Large intestine (tissue), 3 donors: ENCODE data around the gene OR5AC2. TPM values are rescaled to one million over a fixed set of nuclear protein-coding genes. Genes with fewer than 3 reads are reported as not detected.

ENCODE experiments used
- DNase-seq, 2 donors: peaks; one replicate each; pipeline versions ENCODE4 v3.0.0 to v3.0.0-alpha.2; 2013
- H3K27ac ChIP-seq: one replicate; pipeline ENCODE4 v1.5.1; 2013; ENCODE audit warnings: low read length
- H3K27me3 ChIP-seq: 2 replicates; pipeline ENCODE4 v1.6.1; 2013; ENCODE audit warnings: low read length; ENCODE audit not compliant: control insufficient read depth, insufficient read depth
- H3K36me3 ChIP-seq: 2 replicates; pipeline ENCODE4 v1.6.1; 2013; ENCODE audit warnings: low read length; ENCODE audit not compliant: control insufficient read depth, insufficient read depth
- H3K4me1 ChIP-seq: one replicate; pipeline ENCODE4 v1.6.1; 2013; ENCODE audit warnings: low read length; ENCODE audit not compliant: control insufficient read depth, insufficient read depth
- H3K4me3 ChIP-seq: one replicate; pipeline ENCODE4 v1.5.1; 2013; ENCODE audit warnings: low read length
- H3K9me3 ChIP-seq: one replicate; pipeline ENCODE4 v1.6.1; 2013; ENCODE audit warnings: mild to moderate bottlenecking, low read depth, low read length, moderate library complexity; ENCODE audit not compliant: control insufficient read depth
- WGBS: methylation state at CpG from one replicate; pipeline ENCODE4 v1.1.5; 2013; ENCODE audit warnings: low lambda C conversion rate; ENCODE audit not compliant: insufficient coverage; 5-methylcytosine and 5-hydroxymethylcytosine counted together
- polyA plus RNA-seq: library from polyadenylated mRNA; unstranded; fragments of 120-200 nt; gene quantifications from one replicate; pipeline ENCODE4 v1.2.1, GENCODE V29; 2013

OR5AC2 gene
- polyA plus RNA-seq, 1 donor, result not detected

GRCh38 chr3:98068824-98069223 is 18.1 kb upstream of the OR5AC2 start:
- Histone ChIP-seq H3K36me3 (no peaks in the 10 kb centered on the region), H3K27me3 (no peaks in the 10 kb centered on the region), H3K27ac (no peak overlapping the region), H3K4me1 (no peaks in the 10 kb centered on the region), H3K4me3 (no peak overlapping the region), H3K9me3 (no peaks in the 10 kb centered on the region)
- no peak for DNase-seq
- WGBS, result no CpG with 5 or more reads among the region's 2 CpGs

DNA sequence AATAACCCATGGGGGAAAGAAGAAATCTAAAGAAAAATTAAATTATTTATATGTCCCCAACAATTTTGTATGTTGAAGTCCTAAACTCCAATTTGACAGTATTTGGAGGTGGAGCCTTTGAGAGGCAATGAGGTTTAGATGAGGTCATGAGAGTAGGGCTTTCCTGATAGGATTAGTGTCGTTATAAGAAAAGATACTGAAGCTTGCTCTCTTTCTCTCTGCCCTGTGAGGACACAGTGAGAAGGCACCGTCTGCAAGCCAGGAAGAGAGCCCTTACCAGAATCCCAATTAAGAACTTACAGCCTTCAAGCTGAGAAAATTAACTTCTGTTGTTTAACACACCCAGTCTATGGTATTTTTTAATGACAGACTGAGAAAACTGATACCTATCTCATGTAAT is 16.1 kb upstream of the OR5AC2 start:
- H3K36me3 ChIP-seq, result no peaks in the 10 kb centered on the region
- H3K4me3 ChIP-seq, result no peak overlapping the region
- H3K27ac ChIP-seq, result no peak overlapping the region
- H3K9me3 ChIP-seq, result no peaks in the 10 kb centered on the region
- WGBS, result no CpG with 5 or more reads among the region's 2 CpGs
- DNase-seq, result no peak
- H3K27me3 ChIP-seq, result no peaks in the 10 kb centered on the region
- H3K4me1 ChIP-seq, result no peaks in the 10 kb centered on the region

DNA sequence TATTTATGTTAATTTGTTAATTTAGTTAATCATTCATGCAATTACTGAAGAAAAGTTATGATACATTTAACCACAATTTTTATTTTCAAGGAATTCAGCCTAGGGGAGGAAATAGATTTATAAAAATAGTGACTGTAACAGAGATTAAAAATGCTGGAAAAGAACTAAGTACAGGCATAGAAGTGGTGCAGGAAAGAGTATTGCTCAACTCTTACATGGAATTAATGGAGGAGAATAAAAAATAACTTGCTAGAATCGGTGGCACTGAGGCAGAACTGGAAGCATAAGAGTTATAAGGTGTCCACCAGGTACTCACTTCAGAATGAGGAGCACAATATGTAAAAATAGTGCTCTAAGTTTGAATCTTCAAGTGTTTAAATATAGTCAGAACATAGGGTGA is 13.5 kb upstream of the OR5AC2 start:
- no CpG with 5 or more reads among the region's 1 CpG for WGBS

DNA sequence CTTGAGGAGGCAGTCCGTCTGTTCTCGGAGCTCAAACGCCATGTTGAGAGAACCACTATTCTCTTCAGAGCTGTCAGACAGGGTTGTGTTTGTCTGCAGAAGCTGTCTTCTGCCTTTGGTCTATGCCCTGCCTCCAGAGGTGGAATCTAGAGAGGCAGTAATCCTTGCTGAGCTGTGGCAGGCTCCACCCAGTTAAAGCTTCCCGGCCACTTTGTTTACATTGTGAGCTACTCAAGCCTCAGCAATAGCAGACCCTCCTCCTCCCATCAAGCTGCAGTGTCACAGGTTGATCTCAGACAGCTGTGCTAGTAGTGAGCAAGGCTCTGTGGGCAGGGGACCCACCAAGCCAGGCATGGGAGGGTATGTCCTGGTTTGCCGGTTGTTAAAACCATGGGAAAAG is 8.9 kb downstream of the OR5AC2 start:
- no CpG with 5 or more reads among the region's 5 CpGs for WGBS

More for the DNA sequence above, 13.5 kb upstream of the OR5AC2 start:
- Histone ChIP-seq H3K36me3 (no peaks in the 10 kb centered on the region), H3K4me3 (no peak overlapping the region), H3K4me1 (no peaks in the 10 kb centered on the region), H3K27me3 (no peaks in the 10 kb centered on the region), H3K9me3 (no peaks in the 10 kb centered on the region), H3K27ac (no peak overlapping the region)
- DNase-seq, result no peak

DNA sequence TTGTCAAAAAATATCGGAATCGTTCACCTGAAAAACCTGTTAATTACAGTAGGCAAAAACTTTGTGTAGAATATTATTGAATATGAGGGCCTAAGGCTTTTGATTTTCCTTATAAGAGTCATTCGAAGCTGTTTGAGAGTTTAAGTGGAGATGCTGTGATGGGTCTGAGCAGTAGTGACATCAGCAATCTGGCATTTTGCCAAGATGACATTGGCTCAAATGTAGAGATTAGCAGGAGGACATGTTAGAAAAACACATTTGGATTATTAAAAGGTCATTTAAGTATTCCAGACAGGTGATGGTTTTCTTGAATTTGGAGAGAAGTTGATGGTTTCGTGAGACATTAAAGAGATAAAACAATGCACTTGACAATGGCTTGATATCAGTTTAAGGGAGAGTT is 12.9 kb downstream of the OR5AC2 start:
- DNase-seq, result no peak
- H3K9me3 ChIP-seq, result no peaks in the 10 kb centered on the region
- no peaks in the 10 kb centered on the region for H3K27me3 ChIP-seq
- 78% methylated on average over 3 of the region's 4 CpGs for WGBS
- H3K27ac ChIP-seq, result no peak overlapping the region
- H3K36me3 ChIP-seq, result no peaks in the 10 kb centered on the region
- no peak overlapping the region for H3K4me3 ChIP-seq
- no peaks in the 10 kb centered on the region for H3K4me1 ChIP-seq

More for the DNA sequence above, 8.9 kb downstream of the OR5AC2 start:
- Histone ChIP-seq H3K4me3 (no peak overlapping the region), H3K27me3 (no peaks in the 10 kb centered on the region), H3K9me3 (no peaks in the 10 kb centered on the region), H3K36me3 (no peaks in the 10 kb centered on the region), H3K27ac (no peak overlapping the region), H3K4me1 (no peaks in the 10 kb centered on the region)
- DNase-seq, result no peak

DNA sequence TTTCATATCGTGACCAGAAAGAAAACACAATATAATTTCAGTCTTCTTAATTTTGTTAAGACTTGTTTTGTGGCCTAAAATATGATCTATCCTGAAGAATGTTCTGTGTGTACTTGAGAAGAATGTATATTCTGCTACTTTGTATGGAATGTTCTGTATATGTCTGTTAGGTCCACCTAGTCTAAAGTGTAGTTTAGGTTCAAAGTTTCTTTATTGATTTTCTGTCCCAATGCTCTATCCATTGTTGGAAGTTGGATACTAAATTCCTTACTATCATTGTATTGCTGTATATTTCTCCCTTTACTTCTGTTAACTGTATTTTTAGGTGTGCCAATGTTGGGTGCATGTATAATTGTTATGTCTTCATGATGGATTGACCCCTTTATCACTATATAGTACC is 21.2 kb downstream of the OR5AC2 start:
- WGBS, result 33% methylated on average over 1 of the region's 1 CpG
- no peak for DNase-seq
- H3K4me1 ChIP-seq, result no peaks in the 10 kb centered on the region
- H3K9me3 ChIP-seq, result peaks cover 6% of the 10 kb centered on the region
- H3K36me3 ChIP-seq, result no peaks in the 10 kb centered on the region
- H3K27ac ChIP-seq, result no peak overlapping the region
- H3K27me3 ChIP-seq, result no peaks in the 10 kb centered on the region
- H3K4me3 ChIP-seq, result no peak overlapping the region

- Histone ChIP-seq H3K4me1 (no peaks in the 10 kb centered on the region), H3K9me3 (peaks cover 6% of the 10 kb centered on the region), H3K36me3 (no peaks in the 10 kb centered on the region), H3K27ac (no peak overlapping the region), H3K27me3 (no peaks in the 10 kb centered on the region), H3K4me3 (no peak overlapping the region)
- WGBS, result no CpG with 5 or more reads among the region's 4 CpGs
- DNase-seq, result no peak
Observed at GRCh38 chr3:98109807-98110549, 23.0 kb downstream of the OR5AC2 start.

DNA sequence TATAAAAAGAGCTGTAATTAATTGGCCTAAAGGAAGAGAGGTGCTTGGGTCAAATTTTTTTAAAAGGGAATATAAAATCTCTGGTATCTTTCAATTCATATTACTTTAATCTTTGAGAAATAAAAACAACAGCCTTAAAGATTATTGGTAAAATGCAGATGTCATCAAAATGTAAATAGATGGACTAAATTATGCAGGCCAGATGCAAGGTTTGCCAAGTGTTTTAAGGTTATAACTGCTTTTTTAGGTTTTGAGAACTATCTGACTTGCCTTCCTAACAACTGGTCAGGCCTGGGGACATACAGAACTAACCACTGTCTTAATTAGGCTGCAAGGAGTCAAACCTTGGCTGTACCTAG is 23.6 kb downstream of the OR5AC2 start:
- no peak for DNase-seq
- Histone ChIP-seq H3K27me3 (no peaks in the 10 kb centered on the region), H3K36me3 (no peaks in the 10 kb centered on the region), H3K9me3 (peaks cover 6% of the 10 kb centered on the region), H3K4me3 (no peak overlapping the region), H3K27ac (no peak overlapping the region), H3K4me1 (no peaks in the 10 kb centered on the region)

DNA sequence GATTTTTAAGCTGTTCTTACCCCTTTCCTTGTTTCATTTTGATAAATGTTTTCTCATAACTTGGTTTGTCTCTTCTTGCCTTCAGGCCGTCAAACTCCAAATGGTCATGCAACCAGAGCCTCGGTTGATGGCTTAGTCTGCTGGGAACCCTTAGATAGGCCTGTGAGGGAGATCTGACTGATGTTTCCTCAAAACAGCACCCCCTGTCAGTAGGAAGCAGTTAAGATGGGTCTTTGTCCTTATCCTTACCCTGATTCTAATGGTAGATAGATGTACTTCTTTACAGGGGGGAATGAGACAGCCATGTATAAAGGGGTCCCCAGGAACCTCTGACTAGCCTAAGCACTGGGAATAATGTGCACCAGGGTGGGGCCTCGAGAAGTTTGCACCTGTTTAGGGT is 27.3 kb downstream of the OR5AC2 start:
- WGBS, result no CpG with 5 or more reads among the region's 3 CpGs
- Histone ChIP-seq H3K36me3 (no peaks in the 10 kb centered on the region), H3K4me1 (no peaks in the 10 kb centered on the region), H3K27ac (no peak overlapping the region), H3K27me3 (no peaks in the 10 kb centered on the region), H3K4me3 (no peak overlapping the region), H3K9me3 (peaks cover 6% of the 10 kb centered on the region)
- DNase-seq, result no peak

GRCh38 chr3:98115717-98116116 is 28.7 kb downstream of the OR5AC2 start:
- Histone ChIP-seq H3K4me3 (no peak overlapping the region), H3K36me3 (no peaks in the 10 kb centered on the region), H3K27me3 (no peaks in the 10 kb centered on the region), H3K4me1 (no peaks in the 10 kb centered on the region), H3K27ac (no peak overlapping the region), H3K9me3 (peaks cover 6% of the 10 kb centered on the region)
- WGBS, result no CpG with 5 or more reads among the region's 1 CpG
- DNase-seq, result no peak

DNA sequence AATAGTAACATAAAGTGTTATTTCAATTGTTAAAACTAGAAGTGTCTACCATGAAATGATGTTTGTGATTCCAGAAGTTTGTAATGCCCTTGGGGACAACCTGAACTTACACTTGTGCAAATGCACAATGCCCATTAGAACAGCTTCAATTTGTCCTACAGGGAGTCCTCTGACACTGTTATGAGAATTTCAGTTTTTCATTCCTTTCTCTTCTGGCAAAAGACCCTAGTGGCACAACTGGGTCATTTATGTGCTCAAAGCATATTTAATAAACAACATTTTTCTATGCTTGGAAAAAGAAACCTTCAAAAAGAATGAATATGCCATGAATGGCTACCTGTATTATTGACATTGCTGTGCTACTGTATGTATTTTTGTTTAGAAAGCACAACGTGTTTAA is 43.4 kb downstream of the OR5AC2 start, which contains the start of gene OR5H1:
Gene OR5H1 (plus strand): TSS at position 301 of the 400 bp plus-strand sequence. CDS start 1,977 bp downstream, outside the sequence.
- H3K4me3 ChIP-seq, result no peak within 1 kb of the TSS
- H3K4me1 ChIP-seq, result no peaks in the 10 kb centered on the region
- H3K27ac ChIP-seq, result no peak within 1 kb of the TSS
- H3K36me3 ChIP-seq, result no peaks in the 10 kb centered on the region
- H3K27me3 ChIP-seq, result no peaks in the 10 kb centered on the region
- DNase-seq, result no peak
- H3K9me3 ChIP-seq, result no peaks in the 10 kb centered on the region
- 100% methylated on average over 1 of the region's 1 CpG for WGBS
